ENCODE measurements around the gene ZNF593OS. TPM values are rescaled to one million over a fixed set of nuclear protein-coding genes. Genes with fewer than 3 reads are reported as not detected.

The ZNF593OS gene
- total RNA-seq, 4 donors from 2014 or later = not detected

DNA sequence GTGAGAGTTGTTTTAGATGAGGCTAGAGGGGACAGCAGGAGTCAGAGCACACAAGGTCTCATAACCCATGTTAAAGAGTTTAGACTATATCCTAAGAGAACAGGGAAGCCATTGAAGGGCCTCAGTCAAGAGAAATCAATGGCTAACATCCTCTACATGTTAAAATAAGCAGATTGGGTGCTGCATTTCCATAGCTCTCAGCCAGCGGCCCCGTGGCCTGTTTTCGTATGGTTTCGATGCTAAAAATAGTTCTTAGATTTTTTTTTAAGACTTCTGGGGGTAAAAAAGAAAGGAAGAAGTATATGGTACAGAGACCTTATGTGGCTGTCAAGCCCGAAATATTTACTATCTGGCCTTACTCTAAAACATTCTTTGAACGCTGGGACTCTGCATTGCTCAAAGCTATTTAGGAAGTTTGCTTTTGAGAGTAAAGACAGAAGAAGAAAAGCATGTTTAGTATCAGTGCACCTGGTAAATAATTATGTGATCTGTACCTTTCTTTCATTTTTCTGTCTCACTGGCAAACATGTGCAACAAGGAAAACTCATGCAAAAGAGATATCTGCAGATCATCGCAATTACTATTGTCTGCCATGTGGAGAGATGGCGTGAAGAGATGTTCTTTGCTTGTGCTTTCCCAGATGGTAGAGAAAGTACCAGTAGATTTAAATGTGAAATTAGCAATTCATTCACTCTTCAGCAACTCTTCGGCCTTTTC, 51.6 kb downstream of the ZNF593OS start:
- H3K27me3 ChIP-seq = no peaks in the 10 kb centered on the region
- TF ChIP-seq, protein P1, sequence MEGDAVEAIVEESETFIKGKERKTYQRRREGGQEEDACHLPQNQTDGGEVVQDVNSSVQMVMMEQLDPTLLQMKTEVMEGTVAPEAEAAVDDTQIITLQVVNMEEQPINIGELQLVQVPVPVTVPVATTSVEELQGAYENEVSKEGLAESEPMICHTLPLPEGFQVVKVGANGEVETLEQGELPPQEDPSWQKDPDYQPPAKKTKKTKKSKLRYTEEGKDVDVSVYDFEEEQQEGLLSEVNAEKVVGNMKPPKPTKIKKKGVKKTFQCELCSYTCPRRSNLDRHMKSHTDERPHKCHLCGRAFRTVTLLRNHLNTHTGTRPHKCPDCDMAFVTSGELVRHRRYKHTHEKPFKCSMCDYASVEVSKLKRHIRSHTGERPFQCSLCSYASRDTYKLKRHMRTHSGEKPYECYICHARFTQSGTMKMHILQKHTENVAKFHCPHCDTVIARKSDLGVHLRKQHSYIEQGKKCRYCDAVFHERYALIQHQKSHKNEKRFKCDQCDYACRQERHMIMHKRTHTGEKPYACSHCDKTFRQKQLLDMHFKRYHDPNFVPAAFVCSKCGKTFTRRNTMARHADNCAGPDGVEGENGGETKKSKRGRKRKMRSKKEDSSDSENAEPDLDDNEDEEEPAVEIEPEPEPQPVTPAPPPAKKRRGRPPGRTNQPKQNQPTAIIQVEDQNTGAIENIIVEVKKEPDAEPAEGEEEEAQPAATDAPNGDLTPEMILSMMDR (IDR thresholded peaks at IDR 0.05) = no peak
- TF ChIP-seq EP300 (IDR thresholded peaks at IDR 0.05) = no peak
- TF ChIP-seq POLR2AphosphoS5 (IDR thresholded peaks at IDR 0.05) = no peak
- no peak for TF ChIP-seq POLR2A (IDR thresholded peaks at IDR 0.05; ENCODE audit: low read depth)
- peaks cover 6 to 34% (median 14%) of the 10 kb centered on the region in 4 donors for H3K4me1 ChIP-seq
- WGBS = 77% methylated on average over 9 of the region's 9 CpGs
- peaks cover 0 to 60% (median 26%) of the 10 kb centered on the region in 4 donors for H3K36me3 ChIP-seq
- H3K9me3 ChIP-seq = no peaks in the 10 kb centered on the region
- H3K4me3 ChIP-seq = no peak overlapping the region
- no peak overlapping the region for H3K27ac ChIP-seq (replicated peaks in 1 of 4)
- no peak for DNase-seq (ENCODE audit: extremely low spot score)
- intact Hi-C loops (cut with DNase I) = no loop called here

Other genes with a start within 250 kb of the ZNF593OS start
- 1 to 10 TPM; 6.1 to 10.0 (median 9.2) TPM for gene PAFAH2, start 173.8 kb downstream of the ZNF593OS start, total RNA-seq
- gene EXTL1, start 150.1 kb downstream of the ZNF593OS start, total RNA-seq = 1 to 10 TPM in 1 of 4 donors, under 1 TPM in 2, not detected in 1; 0.33 to 2.1 (median 0.97) TPM
- gene SLC30A2, start 125.7 kb downstream of the ZNF593OS start, total RNA-seq = under 1 TPM in 1 of 4 donors, not detected in 3; 0.17 TPM
- gene TRIM63, start 104.2 kb downstream of the ZNF593OS start, total RNA-seq = 1 to 10 TPM in 2 of 4 donors, under 1 TPM in 1, not detected in 1; 0.42 to 4.1 (median 2.1) TPM
- 1 to 10 TPM; 5.1 to 6.4 (median 5.7) TPM for gene PDIK1L, start 60.0 kb downstream of the ZNF593OS start, total RNA-seq
- gene FAM110D, start 12.8 kb downstream of the ZNF593OS start, total RNA-seq = 10 to 100 TPM in 2 of 4 donors, 1 to 10 TPM in 2; 2.9 to 17.9 (median 11.6) TPM
- not detected for gene C1orf232, start 2.9 kb downstream of the ZNF593OS start, total RNA-seq
- 10 to 100 TPM; 10.4 to 41.6 (median 22.5) TPM for gene ZNF593, start 1.9 kb downstream of the ZNF593OS start, total RNA-seq
- gene CNKSR1, start 5.7 kb upstream of the ZNF593OS start, total RNA-seq = 1 to 10 TPM; 1.4 to 2.6 (median 1.9) TPM
- gene CATSPER4, start 18.8 kb upstream of the ZNF593OS start, total RNA-seq = not detected
- 1 to 10 TPM; 3.0 to 6.3 (median 4.8) TPM for gene CEP85, start 62.4 kb upstream of the ZNF593OS start, total RNA-seq
- gene SH3BGRL3, start 108.3 kb upstream of the ZNF593OS start, total RNA-seq = 10 to 100 TPM; 52.7 to 81.7 (median 59.8) TPM
- gene UBXN11, start 134.8 kb upstream of the ZNF593OS start, total RNA-seq = 10 to 100 TPM in 2 of 4 donors, 1 to 10 TPM in 2; 7.1 to 13.3 (median 10.1) TPM
- gene CD52, start 146.1 kb upstream of the ZNF593OS start, total RNA-seq = 10 to 100 TPM in 1 of 4 donors, 1 to 10 TPM in 2, not detected in 1; 3.8 to 14.0 (median 7.1) TPM
- gene CRYBG2, start 182.3 kb upstream of the ZNF593OS start, total RNA-seq = under 1 TPM in 2 of 4 donors, not detected in 2; 0.42 to 0.86 TPM
- gene ZNF683, start 200.9 kb upstream of the ZNF593OS start, total RNA-seq = not detected
- not detected for gene LIN28A, start 239.0 kb upstream of the ZNF593OS start, total RNA-seq

Measured in esophagus muscularis mucosa (tissue), 4 donors.